Mucosa of descending colon (tissue), 3 donors: Measurements from ENCODE around the gene LRRIQ1. TPM values are rescaled to one million over a fixed set of nuclear protein-coding genes. Genes with fewer than 3 reads are reported as not detected.

Experiments
- ATAC-seq: fragments of 200-7000 bp; cut with Tn5 transposase; one replicate; pipeline ENCODE4 v1.9.1; 2020; ENCODE audit warnings: mild to moderate bottlenecking, moderate library complexity
- DNase-seq, 3 donors: peaks; one replicate each; pipeline ENCODE4 v3.0.0-alpha.2; 2020
- H3K36me3 ChIP-seq: fragments of 200-600 bp; one replicate; pipeline ENCODE4 v1.8.0; 2021; ENCODE audit warnings: low read depth, mild to moderate bottlenecking
- H3K4me1 ChIP-seq: fragments of 200-600 bp; one replicate; pipeline ENCODE4 v1.8.0; 2021; ENCODE audit warnings: low read depth, mild to moderate bottlenecking
- H3K4me3 ChIP-seq: fragments of 200-600 bp; one replicate; pipeline ENCODE4 v1.8.0; 2021; ENCODE audit warnings: mild to moderate bottlenecking
- H3K9me3 ChIP-seq: fragments of 200-600 bp; one replicate; pipeline ENCODE4 v1.8.0; 2021; ENCODE audit warnings: mild to moderate bottlenecking
- CTCF ChIP-seq: fragments of 200-600 bp; IDR thresholded peaks from one replicate; pipeline ENCODE4 v1.8.0; 2022; ENCODE audit warnings: antibody characterized with exemption, mild to moderate bottlenecking
- intact Hi-C, 2 donors: fragments of 100-400 bp; cut with DNase I in 1 of 2; cut with micrococcal nuclease in 1 of 2; formaldehyde crosslinking; loops; one replicate each; pipeline versions ENCODE4 v1.11.0 to v1.11.1; 2022; cut with DNase I, micrococcal nuclease
- total RNA-seq, 3 donors: library from RNA; stranded (reverse); fragmentation: NEBNext Ultra II Directional in 2 of 3; extraction: Animal tissue kit (Norgen Biotek cat#: 25700) in 2 of 3; gene quantifications; one replicate each; pipeline versions ENCODE4 v1.2.1 to v1.2.4, GENCODE V29; 2021 to 2023
- donor health status: DM: no; HTN: no; CAD: no; lungs with moderate emphysema.
- donor health status: DM: no; HTN: no; CAD: no.
- donor health status: DM: no; HTN: yes; CAD: no.

LRRIQ1 gene
- total RNA-seq, 3 donors from 2014 or later = 0.35 TPM; not detected in 2

GRCh38 chr12:85006206-85006605, 29.9 kb upstream of the LRRIQ1 start:
- no peak for TF ChIP-seq CTCF
- intact Hi-C loops = no loop called here
- ATAC-seq (no peak), DNase-seq (no peak)
- Histone ChIP-seq H3K4me3 (no peak overlapping the region), H3K36me3 (no peaks in the 10 kb centered on the region), H3K9me3 (no peaks in the 10 kb centered on the region), H3K4me1 (no peaks in the 10 kb centered on the region)

GRCh38 chr12:85007836-85008235, 28.3 kb upstream of the LRRIQ1 start:
- peak; percentile 78 for ATAC-seq
- H3K9me3 ChIP-seq = no peaks in the 10 kb centered on the region
- intact Hi-C loops = no loop called here

GRCh38 chr12:85016413-85016812, 19.7 kb upstream of the LRRIQ1 start:
- no peaks in the 10 kb centered on the region for H3K4me1 ChIP-seq
- no peaks in the 10 kb centered on the region for H3K36me3 ChIP-seq
- DNase-seq = no peak
- no peak for ATAC-seq
- no peak overlapping the region for H3K4me3 ChIP-seq
- TF ChIP-seq CTCF = no peak
- intact Hi-C loops = no loop called here
- no peaks in the 10 kb centered on the region for H3K9me3 ChIP-seq

More at GRCh38 chr12:85007836-85008235, 28.3 kb upstream of the LRRIQ1 start:
- Histone ChIP-seq H3K36me3 (no peaks in the 10 kb centered on the region), H3K4me1 (no peaks in the 10 kb centered on the region), H3K4me3 (no peak overlapping the region)
- TF ChIP-seq CTCF = no peak
- DNase-seq = peak in 1 of 3 donors; percentile 31

- Histone ChIP-seq H3K4me1 (no peaks in the 10 kb centered on the region), H3K4me3 (no peak overlapping the region), H3K36me3 (no peaks in the 10 kb centered on the region), H3K9me3 (no peaks in the 10 kb centered on the region)
- intact Hi-C loops = no loop called here
- ATAC-seq = no peak
- no peak for DNase-seq
- no peak for TF ChIP-seq CTCF
Measured at GRCh38 chr12:85017133-85017532, 19.0 kb upstream of the LRRIQ1 start.

- intact Hi-C loops = no loop called here
- no peak for ATAC-seq
- Histone ChIP-seq H3K4me1 (no peaks in the 10 kb centered on the region), H3K36me3 (no peaks in the 10 kb centered on the region), H3K4me3 (no peak overlapping the region), H3K9me3 (no peaks in the 10 kb centered on the region)
- DNase-seq = no peak
- no peak for TF ChIP-seq CTCF
Measured at GRCh38 chr12:85017618-85018017, 18.5 kb upstream of the LRRIQ1 start.

GRCh38 chr12:85018098-85018497, 18.1 kb upstream of the LRRIQ1 start:
- no peaks in the 10 kb centered on the region for H3K4me1 ChIP-seq
- DNase-seq = no peak
- no peaks in the 10 kb centered on the region for H3K9me3 ChIP-seq
- ATAC-seq = no peak
- peak overlapping the region; percentile 6 for H3K4me3 ChIP-seq
- no peaks in the 10 kb centered on the region for H3K36me3 ChIP-seq
- TF ChIP-seq CTCF = no peak
- intact Hi-C loops = no loop called here
